GM23248 (cell line): ENCODE data around the gene ASH1L. TPM values are rescaled to one million over a fixed set of nuclear protein-coding genes. Genes with fewer than 3 reads are reported as not detected.
"Not testable (repeated sequence)": the region's sequence is repeated elsewhere in the genome, so short reads cannot be mapped to it uniquely, and the experiment has no call there.

ENCODE experiments used
- DNase-seq: peaks from one replicate; pipeline ENCODE4 v3.0.0-alpha.2; 2015
- H2AFZ ChIP-seq: fragments of 200-600 bp; sonication (generic); 2 replicates; pipeline ENCODE4 v1.6.1; 2016; ENCODE audit warnings: antibody characterized with exemption
- H3F3A ChIP-seq: fragments of 200-600 bp; sonication (generic); 2 replicates; pipeline ENCODE4 v1.6.1; 2016; ENCODE audit warnings: mild to moderate bottlenecking, antibody characterized with exemption, mixed run types; ENCODE audit not compliant: insufficient read depth
- H3K27ac ChIP-seq: fragments of 200-600 bp; sonication (generic); 2 replicates; pipeline ENCODE4 v1.5.1; 2016; ENCODE audit warnings: mild to moderate bottlenecking
- H3K27me3 ChIP-seq: fragments of 200-600 bp; sonication (generic); replicated peaks from 2 replicates; pipeline ENCODE4 v1.6.1; 2016; ENCODE audit warnings: mild to moderate bottlenecking; ENCODE audit not compliant: insufficient read depth
- H3K36me3 ChIP-seq: fragments of 200-600 bp; sonication (generic); 2 replicates; pipeline ENCODE4 v1.6.1; 2016; ENCODE audit warnings: low read depth, mild to moderate bottlenecking
- H3K4me1 ChIP-seq: fragments of 200-600 bp; sonication (generic); 2 replicates; pipeline ENCODE4 v1.6.1; 2016; ENCODE audit warnings: mild to moderate bottlenecking; ENCODE audit not compliant: insufficient read depth
- H3K4me2 ChIP-seq: fragments of 200-600 bp; sonication (generic); one replicate; pipeline ENCODE4 v1.6.1; 2016; ENCODE audit warnings: mild to moderate bottlenecking; ENCODE audit not compliant: unreplicated experiment
- H3K4me3 ChIP-seq: fragments of 200-600 bp; sonication (generic); 2 replicates; pipeline ENCODE4 v1.5.1; 2016; ENCODE audit warnings: mild to moderate bottlenecking
- H3K79me2 ChIP-seq: fragments of 200-600 bp; sonication (generic); 2 replicates; pipeline ENCODE4 v1.6.1; 2016; ENCODE audit warnings: mild to moderate bottlenecking; ENCODE audit not compliant: insufficient read depth
- H3K9ac ChIP-seq: fragments of 200-600 bp; sonication (generic); 2 replicates; pipeline ENCODE4 v1.6.1; 2016; ENCODE audit warnings: mild to moderate bottlenecking
- H3K9me2 ChIP-seq: fragments of 200-600 bp; sonication (generic); 2 replicates; pipeline ENCODE4 v1.6.1; 2016; ENCODE audit warnings: mixed run types, mild to moderate bottlenecking, moderate library complexity; ENCODE audit not compliant: insufficient read depth
- H3K9me3 ChIP-seq: fragments of 200-600 bp; sonication (generic); one replicate; pipeline ENCODE4 v1.6.1; 2017; ENCODE audit warnings: low read depth
- H4K20me1 ChIP-seq: fragments of 200-600 bp; sonication (generic); 2 replicates; pipeline ENCODE4 v1.6.0; 2016; ENCODE audit not compliant: insufficient read depth
- EZH2 ChIP-seq: fragments of 200-600 bp; sonication (generic); IDR thresholded peaks from 2 replicates; pipeline ENCODE4 v1.6.1; 2018; ENCODE audit warnings: antibody characterized with exemption, mild to moderate bottlenecking; ENCODE audit not compliant: insufficient read depth, poor library complexity, severe bottlenecking
- EZH2phosphoT487 ChIP-seq: fragments of 200-600 bp; sonication (generic); IDR thresholded peaks from 2 replicates; pipeline ENCODE4 v1.6.1; 2018; ENCODE audit warnings: antibody characterized with exemption, moderate library complexity, mild to moderate bottlenecking, low read depth; ENCODE audit not compliant: insufficient read depth
- WGBS, 2 experiments: methylation state at CpG; one replicate each; pipeline ENCODE4 v1.1.6; 2015 to 2017; ENCODE audit warnings: low lambda C conversion rate in 2 of 2, low coverage in 1 of 2; ENCODE audit errors: missing lambda C conversion rate in 2 of 2; 5-methylcytosine and 5-hydroxymethylcytosine counted together
- in situ Hi-C: fragments of 300-500 bp; cut with MboI; formaldehyde crosslinking; loops from 2 replicates; pipeline ENCODE4 v1.15.0; 2020
- polyA plus RNA-seq: library from polyadenylated mRNA; unstranded; fragments of >200 nt; fragmentation: Nextera tagmentation; extraction: Ambion mirVana; gene quantifications from 2 replicates; pipeline ENCODE4 v1.2.1, GENCODE V29; 2016
- total RNA-seq: library from RNA; depleted of rRNA; stranded (reverse); fragments of >200 nt; shearing (Covaris generic); gene quantifications from 2 replicates; pipeline ENCODE4 v1.2.3, GENCODE V29; 2014

The ASH1L gene
- total and polyA plus RNA-seq, 2 experiments from 2014 or later = 15.2 to 18.2 TPM

- WGBS, 2 experiments = 98 to 100% methylated on average over 4 of the region's 4 CpGs
- Histone ChIP-seq H2AFZ (no peak overlapping the region), H3K36me3 (no peaks in the 10 kb centered on the region), H4K20me1 (no peaks in the 10 kb centered on the region), H3K4me3 (no peak overlapping the region), H3K4me1 (no peaks in the 10 kb centered on the region), H3K9me2 (no peaks in the 10 kb centered on the region), H3K27ac (no peak overlapping the region), H3K9ac (no peak overlapping the region), H3F3A (no peaks in the 10 kb centered on the region), H3K27me3 (no peaks in the 10 kb centered on the region), H3K9me3 (no peaks in the 10 kb centered on the region), H3K79me2 (peaks cover 99% of the 10 kb centered on the region), H3K4me2 (no peak overlapping the region)
- TF ChIP-seq EZH2 = no peak
- in situ Hi-C loops = no loop called here
- no peak for DNase-seq
Observed at GRCh38 chr1:155487541-155487940, 75.1 kb downstream of the ASH1L start.

DNA sequence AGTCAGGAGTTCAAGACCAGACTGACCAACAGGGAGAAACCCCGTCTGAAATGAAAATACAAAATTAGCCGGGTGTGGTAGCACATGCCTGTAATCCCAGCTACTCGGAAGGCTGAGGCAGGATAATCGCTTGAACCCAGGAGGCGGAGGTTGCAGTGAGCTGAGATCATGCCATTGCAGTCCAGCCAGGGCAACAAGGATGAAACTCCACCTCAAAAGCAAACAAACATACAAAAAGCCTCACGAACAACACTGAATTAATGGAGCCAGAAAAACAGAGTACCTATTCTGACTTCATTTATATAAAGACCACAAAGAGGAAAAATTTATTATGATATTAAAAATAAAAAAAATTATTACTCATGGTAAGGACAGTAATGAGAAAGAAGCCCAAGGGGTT lies 75.7 kb downstream of the ASH1L start:
- H2AFZ ChIP-seq, H3K9me3 ChIP-seq, H3K9ac ChIP-seq, H3K9me2 ChIP-seq, DNase-seq, in situ Hi-C loops, H3K27me3 ChIP-seq, H3K4me1 ChIP-seq, H3K27ac ChIP-seq, H3F3A ChIP-seq, H3K4me2 ChIP-seq, H4K20me1 ChIP-seq, H3K4me3 ChIP-seq, H3K36me3 ChIP-seq: not testable (repeated sequence)
- peaks cover 99% of the 10 kb centered on the region for H3K79me2 ChIP-seq
- WGBS, 2 experiments = 90 to 93% methylated on average over 6 of the region's 6 CpGs

GRCh38 chr1:155485945-155486344 lies 76.7 kb downstream of the ASH1L start:
- H3K4me1 ChIP-seq = no peaks in the 10 kb centered on the region
- H2AFZ ChIP-seq = no peak overlapping the region
- in situ Hi-C loops = no loop called here
- H4K20me1 ChIP-seq = no peaks in the 10 kb centered on the region
- TF ChIP-seq EZH2phosphoT487 (no peak), EZH2 (no peak)
- DNase-seq = no peak
- no peak overlapping the region for H3K4me2 ChIP-seq
- H3K36me3 ChIP-seq = peaks cover 14% of the 10 kb centered on the region
- no peaks in the 10 kb centered on the region for H3K9me3 ChIP-seq
- H3K79me2 ChIP-seq = peaks cover 96% of the 10 kb centered on the region
- H3K27me3 ChIP-seq = no peaks in the 10 kb centered on the region
- no peak overlapping the region for H3K9ac ChIP-seq
- 0 out of 2 replicates have a peak overlapping the region, but pooled peaks have one; percentile 9 for H3K27ac ChIP-seq
- no peaks in the 10 kb centered on the region for H3F3A ChIP-seq
- H3K9me2 ChIP-seq = no peaks in the 10 kb centered on the region; the same call in 1 of the 2 replicates
- H3K4me3 ChIP-seq = no peak overlapping the region

- Histone ChIP-seq H3K4me3 (no peak overlapping the region), H3K4me2 (no peak overlapping the region), H2AFZ (no peak overlapping the region), H4K20me1 (no peaks in the 10 kb centered on the region; the same call in 1 of the 2 replicates), H3K79me2 (peaks cover 96% of the 10 kb centered on the region), H3F3A (no peaks in the 10 kb centered on the region), H3K9me3 (no peaks in the 10 kb centered on the region), H3K36me3 (peaks cover 21% of the 10 kb centered on the region), H3K9ac (no peak overlapping the region), H3K27ac (no peak overlapping the region), H3K4me1 (no peaks in the 10 kb centered on the region), H3K9me2 (no peaks in the 10 kb centered on the region; the same call in 1 of the 2 replicates), H3K27me3 (no peaks in the 10 kb centered on the region)
- TF ChIP-seq EZH2phosphoT487 = no peak
- TF ChIP-seq EZH2 = no peak
- in situ Hi-C loops = no loop called here
- 98 to 99% methylated on average over 4 of the region's 4 CpGs for WGBS, 2 experiments
- no peak for DNase-seq
Observed at GRCh38 chr1:155485222-155485621, 77.4 kb downstream of the ASH1L start.

DNA sequence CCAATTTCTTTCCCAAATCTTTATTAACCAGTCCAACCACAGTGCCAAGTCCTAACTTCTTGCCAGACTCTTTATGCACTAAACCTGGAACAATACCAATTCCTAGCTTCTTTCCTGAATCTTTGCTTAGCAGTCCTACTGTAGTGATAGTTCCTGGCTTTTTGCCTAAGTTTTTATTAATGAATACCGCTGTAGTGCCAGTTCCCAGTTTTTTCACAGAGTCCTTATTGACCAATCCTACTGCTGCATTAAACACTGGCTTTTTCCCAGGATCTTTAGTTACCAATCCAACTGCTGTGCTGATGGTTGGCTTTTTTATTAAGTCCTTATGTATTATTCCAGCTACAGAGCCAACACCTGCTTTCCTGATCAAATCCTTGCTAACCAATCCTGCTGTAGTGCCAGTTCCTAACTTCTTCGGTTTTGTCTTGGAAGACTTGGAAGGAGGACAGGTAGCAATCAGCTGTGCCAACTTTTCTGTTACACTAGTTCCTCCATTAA lies 80.8 kb downstream of the ASH1L start:
- no peaks in the 10 kb centered on the region for H3K27me3 ChIP-seq
- 95 to 100% methylated on average over 2 of the region's 2 CpGs for WGBS, 2 experiments
- in situ Hi-C loops = no loop called here
- no peak overlapping the region for H3K4me3 ChIP-seq
- H3K9me2 ChIP-seq = no peaks in the 10 kb centered on the region; the same call in 1 of the 2 replicates
- peaks cover 11% of the 10 kb centered on the region for H3K4me1 ChIP-seq
- no peak for DNase-seq
- TF ChIP-seq EZH2 (no peak), EZH2phosphoT487 (no peak)
- H3K9ac ChIP-seq = no peak overlapping the region
- H3F3A ChIP-seq = peaks cover 12% of the 10 kb centered on the region
- no peak overlapping the region for H3K27ac ChIP-seq
- H4K20me1 ChIP-seq = no peaks in the 10 kb centered on the region; the same call in 1 of the 2 replicates
- no peak overlapping the region for H2AFZ ChIP-seq
- no peaks in the 10 kb centered on the region for H3K9me3 ChIP-seq
- peaks cover 28% of the 10 kb centered on the region for H3K36me3 ChIP-seq
- H3K4me2 ChIP-seq = no peak overlapping the region
- peaks cover 92% of the 10 kb centered on the region for H3K79me2 ChIP-seq
